IPS-18c (cell line): ENCODE results near the gene FIGN.

Experiments
- H3K4me3 ChIP-seq: 2 replicates; pipeline ENCODE4 v1.7.0; 2013; ENCODE audit warnings: low read depth, mild to moderate bottlenecking, low read length, moderate library complexity; ENCODE audit not compliant: insufficient read depth
- H3K9me3 ChIP-seq: one replicate; pipeline ENCODE4 v1.6.1; 2013; ENCODE audit warnings: mild to moderate bottlenecking, low read length, moderate library complexity; ENCODE audit not compliant: control insufficient read depth, insufficient read depth

Gene FIGN

GRCh38 chr2:163692611-163693482 is 43.0 kb downstream of the FIGN start:
- H3K9me3 ChIP-seq = no peaks in the 10 kb centered on the region
- H3K4me3 ChIP-seq = no peak overlapping the region

GRCh38 chr2:163692081-163692480 is 43.7 kb downstream of the FIGN start:
- H3K9me3 ChIP-seq = no peaks in the 10 kb centered on the region
- no peak overlapping the region for H3K4me3 ChIP-seq

GRCh38 chr2:163690896-163691295 is 44.9 kb downstream of the FIGN start:
- H3K9me3 ChIP-seq = no peaks in the 10 kb centered on the region
- H3K4me3 ChIP-seq = no peak overlapping the region

DNA sequence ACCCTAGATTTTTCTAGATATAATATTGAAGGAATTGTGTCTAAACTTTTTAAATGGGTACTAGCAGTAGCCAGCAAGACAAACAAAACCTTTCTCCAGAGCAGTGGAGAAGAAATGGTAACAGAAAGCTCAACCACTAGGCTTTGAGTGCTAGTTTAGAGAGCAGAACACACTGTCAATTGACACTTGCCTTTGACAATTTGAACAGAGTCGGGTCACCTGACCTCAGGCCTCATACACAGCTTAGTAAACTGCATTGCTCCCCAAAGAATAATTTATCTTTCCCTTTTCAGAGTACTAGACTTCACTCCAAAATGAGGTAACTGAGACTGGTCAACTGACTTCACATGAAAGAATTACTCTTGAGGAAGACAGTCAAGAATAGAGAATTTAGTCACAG is 48.6 kb downstream of the FIGN start:
- H3K9me3 ChIP-seq = no peaks in the 10 kb centered on the region
- H3K4me3 ChIP-seq = no peak overlapping the region

DNA sequence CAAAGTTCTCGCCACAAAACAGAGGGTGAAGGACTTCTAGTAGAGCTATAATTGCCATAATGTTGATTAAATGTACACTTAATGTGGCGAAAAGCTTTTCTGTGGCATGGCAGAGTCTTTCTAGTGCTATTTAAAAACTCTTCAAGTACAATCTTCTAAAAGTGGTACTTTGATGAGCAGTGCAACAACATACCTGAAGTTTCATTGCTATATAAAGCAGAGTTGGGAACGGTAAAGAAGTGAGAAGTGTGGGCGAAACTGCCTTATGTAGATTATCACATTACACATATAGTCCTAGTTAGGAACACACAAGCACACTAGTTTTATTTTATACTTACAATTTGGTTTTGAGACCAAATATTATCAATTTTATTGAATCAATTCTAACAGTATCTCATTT is 49.5 kb downstream of the FIGN start:
- Histone ChIP-seq H3K9me3 (no peaks in the 10 kb centered on the region), H3K4me3 (no peak overlapping the region)

GRCh38 chr2:163682695-163683094 is 53.1 kb downstream of the FIGN start:
- no peaks in the 10 kb centered on the region for H3K9me3 ChIP-seq
- H3K4me3 ChIP-seq = no peak overlapping the region

DNA sequence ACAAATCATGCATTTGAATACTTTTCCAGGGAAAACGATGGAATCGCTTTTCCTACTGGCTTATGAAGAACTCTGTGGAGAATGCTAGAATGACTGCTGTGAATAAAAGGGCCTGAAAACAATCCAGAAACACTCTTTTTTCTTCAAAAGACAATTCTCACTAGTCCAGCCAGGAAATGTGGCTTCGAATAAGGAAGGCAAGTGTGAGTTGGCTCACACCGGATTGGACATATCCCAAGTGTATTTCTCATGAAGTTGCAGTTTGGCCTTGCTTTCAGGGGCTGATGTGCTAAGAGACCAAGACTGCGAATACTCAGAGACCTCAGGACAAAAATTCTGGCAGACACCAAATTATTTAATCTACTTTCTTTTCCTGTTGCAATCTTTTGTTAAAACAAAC is 54.1 kb downstream of the FIGN start:
- Histone ChIP-seq H3K4me3 (no peak overlapping the region), H3K9me3 (no peaks in the 10 kb centered on the region)

DNA sequence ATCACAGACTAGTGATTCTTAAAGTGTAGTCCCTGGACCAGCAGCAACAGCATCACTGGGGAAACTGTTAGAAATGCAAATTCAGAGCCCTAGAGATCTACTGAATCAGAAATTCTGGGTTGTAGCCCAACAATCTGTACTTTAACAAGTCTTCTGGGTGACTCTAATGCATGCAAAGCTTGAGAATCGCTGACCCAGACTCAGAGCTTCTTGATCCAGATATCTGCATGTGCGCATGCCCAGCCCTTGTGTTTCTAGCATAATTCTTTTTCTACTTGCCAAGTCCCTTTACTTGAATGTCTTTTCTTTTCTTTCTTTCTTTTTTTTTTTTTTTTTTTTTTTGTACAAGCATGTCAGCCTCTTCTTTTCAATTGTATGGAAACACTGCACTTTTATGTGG is 60.4 kb downstream of the FIGN start:
- Histone ChIP-seq H3K9me3 (no peaks in the 10 kb centered on the region), H3K4me3 (no peak overlapping the region)

GRCh38 chr2:163673522-163673921 is 62.3 kb downstream of the FIGN start:
- H3K4me3 ChIP-seq = no peak overlapping the region
- no peaks in the 10 kb centered on the region for H3K9me3 ChIP-seq

- Histone ChIP-seq H3K9me3 (no peaks in the 10 kb centered on the region), H3K4me3 (no peak overlapping the region)
These were observed 64.9 kb downstream of the FIGN start for GRCh38 chr2:163670929-163671328.

DNA sequence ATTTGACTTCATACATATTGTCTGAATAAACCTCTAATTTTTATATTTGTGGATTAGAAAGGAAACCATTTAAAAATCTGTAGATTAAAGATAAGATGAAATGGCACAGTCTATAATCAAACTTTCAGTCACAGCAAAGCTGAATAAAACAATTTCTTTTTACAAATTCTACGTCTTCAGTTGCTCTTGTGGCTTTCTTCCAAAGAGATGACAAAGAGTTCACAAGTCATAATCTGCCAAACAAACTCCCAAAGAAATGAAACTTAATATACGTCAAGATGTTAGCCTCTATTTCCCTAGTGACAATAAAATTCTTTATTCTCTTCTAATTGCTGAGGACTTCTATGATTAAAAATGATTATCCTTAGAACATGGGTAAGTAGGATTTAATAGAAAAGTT is 66.3 kb downstream of the FIGN start:
- H3K9me3 ChIP-seq = no peaks in the 10 kb centered on the region
- H3K4me3 ChIP-seq = no peak overlapping the region

DNA sequence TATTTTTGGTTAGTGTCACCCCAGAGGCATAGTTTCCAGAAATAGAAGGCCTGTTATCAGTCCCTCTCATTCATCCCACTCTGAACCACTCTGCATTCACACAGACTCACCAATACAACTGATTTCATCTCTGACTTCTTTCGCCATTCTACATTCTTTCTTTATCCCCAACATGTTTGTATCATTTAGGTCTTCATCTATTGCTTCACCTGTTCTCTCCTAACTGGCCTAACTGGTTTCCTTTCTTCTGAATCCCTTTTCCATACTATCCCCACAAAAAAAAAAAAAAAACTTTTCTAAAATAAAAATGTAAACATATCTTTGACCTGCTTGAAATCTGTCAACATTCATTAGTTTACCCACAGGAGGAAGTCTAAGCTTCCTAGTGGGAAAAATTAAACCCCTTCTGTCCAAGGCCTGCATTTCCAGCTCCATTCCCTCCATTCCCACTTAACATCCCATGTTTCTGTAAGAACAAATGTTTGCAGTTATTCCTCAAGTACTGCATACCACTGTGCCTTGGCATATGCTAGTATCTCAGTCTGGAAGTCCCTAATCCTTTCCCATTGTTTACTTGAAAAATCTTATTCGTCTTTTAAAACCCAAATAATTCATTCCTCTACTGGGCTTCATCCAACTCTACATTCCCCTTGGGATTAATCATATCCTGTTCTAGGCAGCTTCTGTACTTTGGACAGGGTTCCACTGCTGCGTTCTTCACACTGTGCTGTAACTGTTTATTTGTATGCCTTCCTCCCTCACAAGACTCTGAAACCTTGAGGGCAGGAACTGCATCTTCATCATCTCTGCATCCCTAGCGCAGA is 68.5 kb downstream of the FIGN start:
- no peaks in the 10 kb centered on the region for H3K9me3 ChIP-seq

GRCh38 chr2:163665817-163666216 is 70.0 kb downstream of the FIGN start:
- H3K9me3 ChIP-seq = no peaks in the 10 kb centered on the region
- H3K4me3 ChIP-seq = no peak overlapping the region

More for the DNA sequence above, 68.5 kb downstream of the FIGN start:
- no peak overlapping the region for H3K4me3 ChIP-seq

DNA sequence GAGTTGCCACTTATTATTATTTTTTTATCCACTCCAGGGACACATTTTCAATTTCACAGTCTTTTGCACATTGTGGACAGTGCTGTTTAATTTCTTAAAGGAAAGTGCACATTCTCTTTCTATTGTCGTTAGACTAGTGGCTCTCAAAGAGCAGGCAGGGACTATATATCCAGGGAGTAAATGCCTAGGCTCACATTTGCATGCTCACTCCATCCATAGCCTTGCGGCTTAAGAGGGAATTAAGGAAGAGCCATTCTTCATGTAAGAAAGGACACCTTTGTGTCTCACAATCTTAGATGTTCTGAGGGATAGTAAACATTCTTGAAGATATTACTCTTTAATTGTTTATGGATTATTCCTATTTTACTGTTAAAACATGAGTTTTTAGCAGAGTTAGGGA is 70.8 kb downstream of the FIGN start:
- no peak overlapping the region for H3K4me3 ChIP-seq
- H3K9me3 ChIP-seq = no peaks in the 10 kb centered on the region

- H3K4me3 ChIP-seq = no peak overlapping the region
These were observed 71.2 kb downstream of the FIGN start for GRCh38 chr2:163664610-163665009.

GRCh38 chr2:163662141-163662780 is 73.5 kb downstream of the FIGN start:
- no peak overlapping the region for H3K4me3 ChIP-seq

More at GRCh38 chr2:163664610-163665009, 71.2 kb downstream of the FIGN start:
- no peaks in the 10 kb centered on the region for H3K9me3 ChIP-seq

DNA sequence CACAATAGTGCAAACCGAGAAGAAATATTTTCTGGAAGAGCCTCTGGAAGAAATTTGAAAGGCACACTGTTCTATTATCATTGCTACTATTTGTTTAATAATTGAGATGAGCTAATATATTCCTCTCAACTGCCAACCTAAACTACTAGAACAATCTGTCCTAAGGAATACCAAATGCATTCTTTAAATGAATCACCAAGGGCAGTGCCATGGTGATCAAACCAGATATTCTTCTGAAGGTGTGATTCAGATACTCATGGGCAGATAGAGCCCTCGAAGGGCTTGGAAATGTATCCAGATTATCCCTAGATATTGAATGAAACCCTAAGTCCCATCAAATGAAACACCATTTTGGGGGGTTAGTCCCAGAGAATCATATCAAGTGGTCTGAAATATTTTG is 76.6 kb downstream of the FIGN start:
- Histone ChIP-seq H3K9me3 (no peaks in the 10 kb centered on the region), H3K4me3 (no peak overlapping the region)

More at GRCh38 chr2:163662141-163662780, 73.5 kb downstream of the FIGN start:
- no peaks in the 10 kb centered on the region for H3K9me3 ChIP-seq

GRCh38 chr2:163658556-163658955 is 77.3 kb downstream of the FIGN start:
- H3K9me3 ChIP-seq = no peaks in the 10 kb centered on the region
- H3K4me3 ChIP-seq = no peak overlapping the region
